Renal cortical epithelial cell (primary cell): ENCODE data around the gene YPEL4. TPM values are rescaled to one million over a fixed set of nuclear protein-coding genes. Genes with fewer than 3 reads are reported as not detected.

ENCODE experiments used
- DNase-seq: peaks from one replicate; pipeline ENCODE4 v3.0.0-alpha.2; 2011; ENCODE audit warnings: low read depth
- total RNA-seq: library from RNA; depleted of rRNA; stranded (reverse); fragments of >200 nt; gene quantifications from 2 replicates; pipeline ENCODE4 v1.2.3, GENCODE V29; 2014

YPEL4 gene
- total RNA-seq, 1 donor from 2014 or later = 0.35 TPM

- DNase-seq = no peak
These were observed 16.2 kb downstream of the YPEL4 start for GRCh38 chr11:57633394-57634070.

DNA sequence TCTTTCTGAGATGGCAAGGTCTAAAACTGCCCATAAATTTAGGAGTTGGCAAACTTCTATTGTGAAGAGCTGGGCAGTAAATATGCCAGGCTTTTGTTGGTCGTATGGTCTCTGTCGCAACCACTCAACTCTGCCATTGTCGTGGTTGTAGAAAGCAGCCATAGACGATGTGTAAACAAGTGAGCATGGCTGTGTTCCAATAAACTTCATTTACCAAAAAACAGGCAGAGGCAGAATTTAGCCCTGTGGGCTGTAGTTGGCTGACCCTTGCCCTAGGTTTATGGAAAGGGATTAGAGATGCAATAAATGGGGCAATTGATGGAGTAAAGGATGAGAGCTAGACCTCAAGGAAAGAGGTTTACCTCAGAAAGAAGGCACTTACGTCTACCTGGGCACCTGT lies 17.6 kb downstream of the YPEL4 start:
- no peak for DNase-seq

DNA sequence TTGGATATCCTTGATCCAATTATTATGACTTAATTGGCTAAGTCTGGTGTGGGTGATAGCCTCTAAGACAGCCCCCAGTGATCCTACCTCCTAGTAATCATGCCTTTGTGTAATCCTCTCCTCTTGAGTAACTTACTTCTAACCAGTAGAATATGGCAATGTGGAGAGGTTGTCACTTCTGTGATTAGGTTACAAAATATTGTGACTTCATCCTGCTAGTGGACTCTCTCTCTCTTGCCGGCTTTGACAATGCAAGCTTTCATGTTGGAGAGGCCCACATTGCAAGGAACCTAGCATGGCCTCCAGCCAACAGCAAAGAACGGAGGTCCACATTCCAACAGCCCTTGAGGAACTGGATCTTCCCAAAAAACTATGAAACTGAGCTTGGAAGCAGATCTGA lies 19.5 kb downstream of the YPEL4 start:
- no peak for DNase-seq

DNA sequence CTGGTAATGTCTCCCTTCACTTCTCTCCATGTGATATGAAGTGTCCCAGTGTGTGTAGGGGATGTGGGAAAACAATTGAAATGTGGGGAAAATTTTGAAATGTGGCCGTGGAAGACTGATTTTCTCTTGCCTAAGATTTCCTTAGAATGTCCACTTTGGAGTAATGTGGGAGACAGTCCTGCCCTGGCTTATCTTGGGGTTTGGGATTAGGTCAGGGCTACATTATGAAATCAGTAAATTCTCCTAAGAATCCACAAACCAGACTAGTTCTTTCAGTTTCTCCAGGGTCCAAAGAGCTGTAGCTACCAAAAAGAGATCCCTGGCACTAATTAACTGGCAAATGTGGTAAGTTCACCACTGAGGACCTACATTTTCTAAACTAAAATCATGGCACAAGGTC lies 22.8 kb downstream of the YPEL4 start:
- peak; percentile 41 for DNase-seq

- no peak for DNase-seq
These were observed 24.8 kb downstream of the YPEL4 start for GRCh38 chr11:57624864-57625263.

DNA sequence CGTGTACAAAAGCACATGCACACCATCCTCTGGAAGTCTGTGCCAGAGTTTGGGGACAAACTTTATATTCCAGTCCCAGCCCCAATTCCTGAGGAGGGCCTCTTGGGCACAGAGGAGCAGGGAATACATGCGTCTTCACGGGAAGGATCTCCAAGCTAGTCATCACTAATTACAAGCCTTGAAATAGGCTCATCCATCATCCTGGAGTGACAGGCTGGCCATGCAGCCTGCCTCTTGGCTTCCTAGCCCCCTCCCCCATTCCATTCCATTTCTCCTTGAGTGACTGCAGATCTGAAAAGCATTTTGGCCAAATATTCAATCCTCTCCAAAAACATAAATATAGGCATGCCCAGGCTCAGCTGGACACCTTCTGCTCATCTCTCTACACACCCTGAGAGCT lies 27.4 kb downstream of the YPEL4 start:
- DNase-seq = no peak

- no peak for DNase-seq
These were observed 29.2 kb downstream of the YPEL4 start for GRCh38 chr11:57620467-57620866.

- no peak for DNase-seq
These were observed 30.4 kb downstream of the YPEL4 start for GRCh38 chr11:57619331-57619730.

- DNase-seq = no peak
These were observed 31.3 kb downstream of the YPEL4 start for GRCh38 chr11:57618438-57618837.

GRCh38 chr11:57616595-57616994 lies 33.1 kb downstream of the YPEL4 start:
- DNase-seq = no peak

GRCh38 chr11:57615308-57615707 lies 34.4 kb downstream of the YPEL4 start:
- DNase-seq = no peak

DNA sequence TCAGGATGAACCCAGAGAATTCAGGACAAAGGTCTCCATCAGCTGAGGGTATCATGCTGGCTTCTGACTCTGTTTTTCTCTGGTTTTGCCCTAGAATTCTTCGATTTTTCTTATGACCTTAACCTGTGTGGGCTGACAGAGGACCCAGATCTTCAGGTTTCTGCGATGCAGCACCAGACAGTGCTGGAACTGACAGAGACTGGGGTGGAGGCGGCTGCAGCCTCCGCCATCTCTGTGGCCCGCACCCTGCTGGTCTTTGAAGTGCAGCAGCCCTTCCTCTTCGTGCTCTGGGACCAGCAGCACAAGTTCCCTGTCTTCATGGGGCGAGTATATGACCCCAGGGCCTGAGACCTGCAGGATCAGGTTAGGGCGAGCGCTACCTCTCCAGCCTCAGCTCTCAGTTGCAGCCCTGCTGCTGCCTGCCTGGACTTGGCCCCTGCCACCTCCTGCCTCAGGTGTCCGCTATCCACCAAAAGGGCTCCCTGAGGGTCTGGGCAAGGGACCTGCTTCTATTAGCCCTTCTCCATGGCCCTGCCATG lies 35.4 kb downstream of the YPEL4 start:
- no peak for DNase-seq

GRCh38 chr11:57610170-57610569 lies 39.5 kb downstream of the YPEL4 start:
- no peak for DNase-seq

DNA sequence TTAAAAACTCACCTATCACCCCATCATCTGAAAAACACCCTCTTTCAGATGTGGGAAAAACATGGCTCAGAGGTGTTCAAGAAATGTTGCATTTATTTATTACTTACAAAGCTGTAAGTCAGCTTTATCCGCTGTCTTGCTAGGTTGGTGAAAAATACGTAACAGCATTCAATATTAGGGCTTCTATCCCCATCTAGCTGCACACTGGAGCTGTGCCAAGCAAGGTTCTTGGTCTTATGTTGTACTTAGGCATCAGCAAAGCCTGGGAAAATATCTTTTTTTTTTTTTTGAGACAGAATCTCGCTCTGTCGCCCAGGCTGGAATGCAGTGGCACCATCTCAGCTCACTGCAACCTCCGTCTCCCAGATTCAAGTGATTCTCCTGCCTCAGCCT lies 44.7 kb downstream of the YPEL4 start:
- DNase-seq = no peak

- no peak for DNase-seq
These were observed 45.2 kb downstream of the YPEL4 start for GRCh38 chr11:57604296-57605027.

GRCh38 chr11:57601297-57601696 lies 48.4 kb downstream of the YPEL4 start:
- no peak for DNase-seq

DNA sequence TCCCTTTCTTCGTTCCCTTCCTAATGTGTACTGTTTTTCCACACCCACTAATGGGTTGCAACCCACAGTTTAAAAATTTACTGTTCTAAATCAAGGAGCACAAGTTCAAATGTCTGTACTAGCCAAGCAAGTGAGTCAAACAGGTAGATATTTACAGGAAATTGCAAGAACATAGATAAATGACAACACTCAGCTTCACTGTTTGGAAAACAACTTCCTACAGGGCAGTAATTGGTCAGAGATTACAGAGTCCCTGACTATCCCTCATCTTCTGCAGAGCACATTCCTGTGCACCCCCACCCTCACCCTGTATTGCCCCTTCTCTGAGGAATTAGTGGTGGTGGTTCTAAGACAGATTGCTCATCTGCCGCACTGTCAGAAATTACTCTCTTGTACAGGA lies 50.3 kb downstream of the YPEL4 start:
- peak; percentile 68 for DNase-seq

- DNase-seq = peak; percentile 36
These were observed 50.9 kb downstream of the YPEL4 start for GRCh38 chr11:57598831-57599155.

DNA sequence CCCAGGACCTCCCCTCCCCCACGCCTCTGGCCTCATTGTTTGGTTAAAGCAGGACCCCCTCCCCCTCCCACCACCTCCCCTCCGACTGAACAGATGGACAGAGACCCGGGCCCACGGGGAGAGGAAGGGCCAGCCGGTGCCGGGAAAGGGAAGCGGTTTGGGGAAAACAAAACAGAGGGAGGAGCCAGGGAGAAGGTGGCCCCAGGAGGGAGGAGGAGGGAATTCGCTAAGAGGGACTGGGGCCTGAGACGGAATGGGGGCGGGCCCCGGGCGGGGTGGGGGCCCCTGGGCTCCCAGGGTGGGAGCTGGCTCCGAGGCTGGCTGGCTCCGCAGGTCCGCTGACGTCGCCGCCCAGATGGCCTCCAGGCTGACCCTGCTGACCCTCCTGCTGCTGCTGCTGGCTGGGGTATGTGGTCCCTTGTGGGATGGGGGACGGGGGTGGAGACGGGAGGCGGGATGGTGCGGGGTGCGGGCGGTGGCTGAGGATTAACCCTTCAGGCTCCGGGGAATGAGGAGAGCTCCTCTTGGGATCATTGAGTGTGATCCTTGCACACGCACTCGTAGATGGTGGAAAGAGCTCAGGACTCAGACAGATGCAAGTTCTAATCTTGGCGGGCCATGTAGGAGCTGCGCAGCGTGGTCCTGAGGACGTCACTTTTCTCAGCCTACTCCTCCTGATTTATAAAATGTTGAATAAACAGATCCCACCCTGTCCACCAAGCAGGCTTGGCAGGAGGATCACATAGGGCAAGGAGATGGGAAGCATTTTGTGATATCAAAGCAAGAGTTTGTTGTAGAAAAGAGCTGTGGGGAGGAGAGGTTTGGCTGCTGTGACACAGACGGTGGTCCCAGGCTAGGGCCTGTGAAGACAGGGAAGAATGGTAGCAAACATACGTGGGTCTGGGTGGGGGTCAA lies 51.5 kb downstream of the YPEL4 start:
- peak; percentile 38 for DNase-seq

- peak; percentile 21 for DNase-seq
These were observed 52.2 kb downstream of the YPEL4 start, which contains the start of gene SERPING1 for GRCh38 chr11:57597461-57597915. Gene SERPING1 (plus strand): TSS chr11:57597685. CDS start chr11:57598271, 586 bp downstream.

- no peak for DNase-seq
These were observed 53.3 kb downstream of the YPEL4 start for GRCh38 chr11:57596266-57596885.
